HG03025 (cell line): ENCODE data around the gene NANOS2.
A peak's percentile ranks its signal among the peaks of the same experiment; 100 is the strongest.

Source experiments
- ATAC-seq: cut with Tn5 transposase; IDR thresholded peaks from one replicate; pipeline ENCODE4 v1.9.1; 2021; ENCODE audit warnings: mild to moderate bottlenecking, moderate library complexity; ENCODE audit not compliant: unreplicated experiment, low FRiP score

The NANOS2 gene

DNA sequence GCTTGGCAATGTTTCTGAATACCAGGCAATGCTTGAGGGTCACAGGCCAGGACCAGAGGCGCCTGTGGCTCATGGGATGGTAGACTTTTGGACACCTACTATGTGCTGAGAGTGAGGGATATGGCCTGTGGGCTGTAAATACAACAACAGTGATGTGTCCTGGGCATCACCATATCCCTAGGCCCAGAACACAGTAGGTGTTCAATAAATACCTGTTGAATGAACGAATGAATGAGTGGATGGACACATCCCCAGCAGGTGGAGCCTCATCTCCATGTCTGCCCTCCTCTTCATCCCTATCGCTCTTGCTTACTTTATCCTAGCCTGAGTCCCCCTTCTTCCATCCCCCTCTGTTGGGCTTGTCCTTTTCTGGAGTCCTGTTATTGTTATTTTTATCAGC is 16.5 kb upstream of the NANOS2 start:
- ATAC-seq: no peak

GRCh38 chr19:45929247-45929646 is 14.7 kb upstream of the NANOS2 start:
- no peak for ATAC-seq

DNA sequence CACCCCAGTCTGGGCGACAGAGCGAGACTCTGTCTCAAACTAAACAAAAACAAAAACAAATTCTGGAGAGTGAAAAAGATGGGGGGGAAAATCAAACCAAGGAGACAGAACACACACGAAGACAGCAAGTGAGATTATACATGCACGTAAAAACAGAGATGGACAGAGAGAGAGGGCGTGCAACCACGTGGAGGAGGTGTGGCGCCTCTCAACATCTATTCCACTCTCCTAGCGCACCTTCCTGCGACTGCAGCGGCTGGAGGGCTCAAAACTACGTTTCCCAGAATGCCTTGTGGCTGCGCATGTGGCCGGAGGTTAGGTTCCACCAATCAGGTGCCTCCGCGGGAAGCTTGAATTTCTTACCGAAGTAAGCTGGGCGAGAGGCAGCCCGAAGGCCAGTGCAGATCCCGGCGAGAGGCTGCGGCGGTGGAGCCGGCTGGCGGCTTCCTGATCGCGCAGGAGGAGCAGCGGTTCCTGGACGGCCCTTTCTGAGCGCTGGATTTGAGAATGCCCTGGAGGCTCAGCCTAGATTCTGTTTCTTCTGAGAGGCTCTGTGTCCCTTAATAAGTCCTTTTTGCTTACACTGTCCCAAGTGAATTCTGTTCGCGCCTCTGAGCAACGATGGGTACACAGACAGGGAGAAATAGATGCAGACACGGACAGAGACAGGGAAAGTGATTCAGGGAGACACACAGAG is 13.1 kb upstream of the NANOS2 start:
- ATAC-seq: no peak

GRCh38 chr19:45924891-45925447 is 10.4 kb upstream of the NANOS2 start:
- no peak for ATAC-seq

DNA sequence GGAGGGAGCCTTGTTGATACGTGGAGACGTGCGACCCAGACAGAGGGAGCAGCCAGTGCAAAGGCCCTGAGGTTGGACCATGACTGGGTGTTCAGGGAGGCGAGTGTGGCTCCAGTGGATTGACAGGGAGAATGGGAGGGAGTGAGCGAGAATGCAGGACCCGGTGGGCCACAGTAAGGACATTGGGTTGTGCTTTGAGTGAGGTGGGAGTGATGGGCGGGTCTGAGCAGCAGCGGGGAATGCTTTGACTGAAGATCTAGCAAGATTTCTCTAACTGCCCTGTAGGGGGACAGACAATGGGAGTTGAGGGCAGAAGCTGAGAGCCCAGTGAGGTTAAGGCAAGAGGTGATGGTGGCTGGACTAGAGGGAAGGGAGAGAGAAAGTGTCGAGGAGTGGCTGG is 7.7 kb upstream of the NANOS2 start:
- ATAC-seq: no peak

- ATAC-seq: no peak
These were observed 5.9 kb upstream of the NANOS2 start for GRCh38 chr19:45920458-45920857.

- no peak for ATAC-seq
These were observed 5.1 kb upstream of the NANOS2 start for GRCh38 chr19:45919678-45920077.

GRCh38 chr19:45918721-45919120 is 4.1 kb upstream of the NANOS2 start:
- ATAC-seq: no peak

DNA sequence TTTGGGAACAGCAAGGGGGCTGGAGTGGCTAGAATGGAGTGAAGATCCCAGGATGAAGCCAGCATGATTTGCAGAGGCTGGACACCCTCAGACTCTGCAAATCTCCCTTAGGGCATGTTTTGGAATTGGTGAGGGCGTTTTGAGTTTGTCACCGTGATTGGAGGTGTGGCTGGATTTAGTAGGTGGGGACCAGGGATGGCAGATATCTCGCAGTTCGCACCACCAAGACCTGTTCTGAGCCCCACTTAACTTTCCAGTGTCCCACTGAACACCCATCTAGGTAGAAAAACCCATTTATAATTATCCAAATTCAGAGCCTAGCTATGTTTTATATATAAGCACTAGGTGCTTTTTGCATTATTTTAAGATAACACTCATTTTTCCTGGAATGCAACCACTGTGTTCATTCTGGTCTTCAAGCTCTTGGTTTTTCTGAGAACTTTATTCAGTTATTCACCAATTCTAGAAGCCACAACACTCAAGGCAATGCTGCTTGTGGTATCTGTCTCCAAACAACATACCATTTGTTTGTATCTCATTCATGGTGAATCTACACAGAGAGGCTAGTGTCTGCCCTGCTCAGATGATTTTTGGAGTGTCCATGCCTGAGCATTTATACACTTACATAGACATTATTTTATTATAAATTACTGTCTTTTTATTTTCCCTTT is 3.0 kb upstream of the NANOS2 start:
- ATAC-seq: no peak

GRCh38 chr19:45911291-45911690 is 3.3 kb downstream of the NANOS2 start:
- ATAC-seq: no peak

DNA sequence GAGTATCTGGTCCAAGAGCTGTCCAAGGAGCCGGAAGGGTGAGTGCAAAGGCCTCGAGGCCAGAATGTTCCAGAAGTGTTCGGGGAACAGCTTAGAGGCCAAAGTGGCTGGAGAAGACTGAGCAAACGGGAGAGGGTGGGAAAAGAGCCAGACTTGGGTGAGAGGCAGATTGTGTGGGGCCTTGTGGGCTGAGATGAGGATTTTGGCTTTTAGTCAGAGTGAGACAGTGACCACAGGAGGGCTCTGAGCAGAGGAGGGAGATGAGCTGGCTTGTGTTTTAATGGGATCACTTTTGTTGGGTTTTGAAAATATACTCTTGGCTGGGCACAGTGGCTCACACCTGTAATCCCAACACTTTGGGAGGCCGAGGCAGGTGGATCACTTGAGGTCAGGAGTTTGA is 5.6 kb downstream of the NANOS2 start:
- no peak for ATAC-seq

- no peak for ATAC-seq
These were observed 8.4 kb downstream of the NANOS2 start for GRCh38 chr19:45906221-45906620.

DNA sequence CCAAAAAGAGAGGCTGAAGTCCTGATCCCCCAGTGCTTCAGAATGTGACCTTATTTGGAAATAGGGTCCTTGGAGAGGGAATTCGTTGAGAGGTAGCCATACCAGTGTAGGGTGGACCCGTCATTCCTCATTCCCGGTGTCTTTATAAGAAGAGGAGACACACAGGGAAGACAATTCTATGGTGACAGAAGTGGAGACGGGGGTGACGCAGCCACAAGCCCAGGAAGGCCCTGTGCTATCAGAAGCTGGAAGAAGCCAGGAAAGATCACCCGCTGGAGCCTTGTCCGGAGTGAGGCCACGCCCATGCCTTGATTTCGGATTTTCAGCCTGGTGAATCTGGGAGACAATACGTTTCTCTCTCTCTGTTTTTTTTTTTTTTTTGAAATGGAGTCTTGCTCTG is 9.6 kb downstream of the NANOS2 start:
- no peak for ATAC-seq

GRCh38 chr19:45902651-45903625 is 11.6 kb downstream of the NANOS2 start:
- ATAC-seq: peak; percentile 75

GRCh38 chr19:45901912-45902650 is 12.5 kb downstream of the NANOS2 start, which contains the start of gene MYPOP:
TSS of gene MYPOP (minus strand) at chr19:45902613. CDS start at chr19:45901773, 840 bp downstream.
- no peak for ATAC-seq

GRCh38 chr19:45901432-45901911 is 13.1 kb downstream of the NANOS2 start:
- ATAC-seq: no peak

GRCh38 chr19:45900738-45901431 is 13.7 kb downstream of the NANOS2 start:
- ATAC-seq: no peak

GRCh38 chr19:45899919-45900589 is 14.5 kb downstream of the NANOS2 start:
- no peak for ATAC-seq

GRCh38 chr19:45899253-45899652 is 15.3 kb downstream of the NANOS2 start:
- no peak for ATAC-seq
